CD4-positive, alpha-beta T cell treated with Interleukin-6 at 100 ng/mL for 8 hours (primary cell): ENCODE measurements around the gene DEDD2.
"Not testable (repeated sequence)": the region's sequence is repeated elsewhere in the genome, so short reads cannot be mapped to it uniquely, and the experiment has no call there.

Experiments used
- DNase-seq: peaks from one replicate; pipeline ENCODE4 v3.0.0-alpha.2; 2020; ENCODE audit warnings: mixed read lengths, low spot score

Gene DEDD2

GRCh38 chr19:42217520-42218437 lies at the start of gene DEDD2:
Gene DEDD2 (minus strand): TSS chr19:42217677. CDS start chr19:42217007, 670 bp downstream.
- DNase-seq, result peak; percentile 100

GRCh38 chr19:42266928-42267603 lies 49.6 kb upstream of the DEDD2 start:
- not testable (repeated sequence) for DNase-seq

- DNase-seq, result not testable (repeated sequence)
Observed at GRCh38 chr19:42266105-42266504, 48.6 kb upstream of the DEDD2 start.

GRCh38 chr19:42261763-42262162 lies 44.3 kb upstream of the DEDD2 start:
- DNase-seq, result no peak

GRCh38 chr19:42257842-42258241 lies 40.4 kb upstream of the DEDD2 start:
- not testable (repeated sequence) for DNase-seq

- no peak for DNase-seq
Observed at GRCh38 chr19:42255766-42256745, 38.6 kb upstream of the DEDD2 start.

GRCh38 chr19:42254850-42255765 lies 37.6 kb upstream of the DEDD2 start, which contains the start of gene ERF:
Gene ERF (minus strand): TSS chr19:42255128. CDS start chr19:42254999, 129 bp downstream.
- DNase-seq, result peak; percentile 92

GRCh38 chr19:42254089-42254849 lies 36.8 kb upstream of the DEDD2 start:
- peak; percentile 75 for DNase-seq

- DNase-seq, result peak; percentile 41
Observed at GRCh38 chr19:42253245-42254088, 36.0 kb upstream of the DEDD2 start.

- no peak for DNase-seq
Observed at GRCh38 chr19:42252365-42253244, 35.1 kb upstream of the DEDD2 start.

GRCh38 chr19:42251572-42252358 lies 34.3 kb upstream of the DEDD2 start:
- no peak for DNase-seq

GRCh38 chr19:42250666-42251531 lies 33.4 kb upstream of the DEDD2 start:
- DNase-seq, result no peak

- no peak for DNase-seq
Observed at GRCh38 chr19:42250183-42250665, 32.7 kb upstream of the DEDD2 start.

- no peak for DNase-seq
Observed at GRCh38 chr19:42249769-42250168, 32.3 kb upstream of the DEDD2 start.

GRCh38 chr19:42249149-42249750 lies 31.8 kb upstream of the DEDD2 start:
- DNase-seq, result no peak
